GM12875 (cell line): ENCODE measurements around the gene WDR37.
"Not testable (repeated sequence)": the region's sequence is repeated elsewhere in the genome, so short reads cannot be mapped to it uniquely, and the experiment has no call there.

Experiments used
- H3K4me3 ChIP-seq: one replicate; pipeline ENCODE4 v1.5.1; 2011; ENCODE audit warnings: low read depth, low read length, control low read depth
- TF ChIP-seq, protein P1 (sequence below): IDR thresholded peaks from 2 replicates; pipeline ENCODE4 v1.5.1; 2011; ENCODE audit warnings: low read depth, mild to moderate bottlenecking, control low read depth, inconsistent platforms, low read length, moderate library complexity, borderline replicate concordance; ENCODE audit not compliant: insufficient read depth

Gene WDR37

DNA sequence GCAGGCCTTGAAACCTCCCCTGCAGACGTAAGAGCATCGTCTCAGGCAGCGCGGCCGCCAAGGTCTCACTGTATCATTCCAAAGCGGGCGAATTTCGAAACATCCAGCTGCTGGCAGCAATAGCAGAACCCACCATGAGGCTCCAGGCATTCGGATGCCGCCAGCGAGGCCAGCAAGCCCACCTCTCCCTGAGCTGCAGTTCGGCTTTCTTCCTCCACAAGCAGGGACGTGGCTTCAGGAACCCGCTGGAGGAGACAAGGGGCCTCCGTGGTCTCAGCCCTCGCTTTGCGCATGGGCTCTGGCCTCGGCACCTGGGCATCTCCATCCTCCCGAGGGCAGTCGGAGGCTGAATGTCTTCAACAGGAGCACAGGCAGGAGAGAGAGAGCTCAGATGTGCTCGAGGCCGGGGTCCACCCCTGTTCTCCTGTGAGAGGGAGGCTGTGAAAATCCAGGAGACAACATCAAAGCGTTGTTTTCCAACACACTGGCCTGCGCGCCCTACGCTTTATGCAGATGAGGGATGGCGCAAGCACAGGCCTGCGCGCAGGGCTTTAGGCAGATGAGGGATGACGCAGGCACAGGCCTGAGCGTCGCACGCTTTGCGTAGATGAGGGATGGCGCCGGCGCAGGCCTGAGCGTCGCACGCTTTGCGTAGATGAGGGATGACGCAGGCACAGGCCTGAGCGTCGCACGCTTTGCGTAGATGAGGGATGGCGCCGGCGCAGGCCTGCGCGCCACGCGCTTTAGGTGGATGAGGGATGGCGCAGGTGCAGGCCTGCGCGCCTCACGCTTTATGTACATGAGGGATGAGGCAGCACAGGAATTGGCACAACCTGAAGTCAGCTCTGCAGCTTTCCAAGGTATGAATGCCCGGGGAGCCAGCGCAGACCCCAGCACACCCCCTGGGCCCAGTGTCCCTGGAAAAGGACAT is 103.2 kb downstream of the WDR37 start:
- TF ChIP-seq, protein P1, sequence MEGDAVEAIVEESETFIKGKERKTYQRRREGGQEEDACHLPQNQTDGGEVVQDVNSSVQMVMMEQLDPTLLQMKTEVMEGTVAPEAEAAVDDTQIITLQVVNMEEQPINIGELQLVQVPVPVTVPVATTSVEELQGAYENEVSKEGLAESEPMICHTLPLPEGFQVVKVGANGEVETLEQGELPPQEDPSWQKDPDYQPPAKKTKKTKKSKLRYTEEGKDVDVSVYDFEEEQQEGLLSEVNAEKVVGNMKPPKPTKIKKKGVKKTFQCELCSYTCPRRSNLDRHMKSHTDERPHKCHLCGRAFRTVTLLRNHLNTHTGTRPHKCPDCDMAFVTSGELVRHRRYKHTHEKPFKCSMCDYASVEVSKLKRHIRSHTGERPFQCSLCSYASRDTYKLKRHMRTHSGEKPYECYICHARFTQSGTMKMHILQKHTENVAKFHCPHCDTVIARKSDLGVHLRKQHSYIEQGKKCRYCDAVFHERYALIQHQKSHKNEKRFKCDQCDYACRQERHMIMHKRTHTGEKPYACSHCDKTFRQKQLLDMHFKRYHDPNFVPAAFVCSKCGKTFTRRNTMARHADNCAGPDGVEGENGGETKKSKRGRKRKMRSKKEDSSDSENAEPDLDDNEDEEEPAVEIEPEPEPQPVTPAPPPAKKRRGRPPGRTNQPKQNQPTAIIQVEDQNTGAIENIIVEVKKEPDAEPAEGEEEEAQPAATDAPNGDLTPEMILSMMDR, result no peak
- no peak overlapping the region for H3K4me3 ChIP-seq

DNA sequence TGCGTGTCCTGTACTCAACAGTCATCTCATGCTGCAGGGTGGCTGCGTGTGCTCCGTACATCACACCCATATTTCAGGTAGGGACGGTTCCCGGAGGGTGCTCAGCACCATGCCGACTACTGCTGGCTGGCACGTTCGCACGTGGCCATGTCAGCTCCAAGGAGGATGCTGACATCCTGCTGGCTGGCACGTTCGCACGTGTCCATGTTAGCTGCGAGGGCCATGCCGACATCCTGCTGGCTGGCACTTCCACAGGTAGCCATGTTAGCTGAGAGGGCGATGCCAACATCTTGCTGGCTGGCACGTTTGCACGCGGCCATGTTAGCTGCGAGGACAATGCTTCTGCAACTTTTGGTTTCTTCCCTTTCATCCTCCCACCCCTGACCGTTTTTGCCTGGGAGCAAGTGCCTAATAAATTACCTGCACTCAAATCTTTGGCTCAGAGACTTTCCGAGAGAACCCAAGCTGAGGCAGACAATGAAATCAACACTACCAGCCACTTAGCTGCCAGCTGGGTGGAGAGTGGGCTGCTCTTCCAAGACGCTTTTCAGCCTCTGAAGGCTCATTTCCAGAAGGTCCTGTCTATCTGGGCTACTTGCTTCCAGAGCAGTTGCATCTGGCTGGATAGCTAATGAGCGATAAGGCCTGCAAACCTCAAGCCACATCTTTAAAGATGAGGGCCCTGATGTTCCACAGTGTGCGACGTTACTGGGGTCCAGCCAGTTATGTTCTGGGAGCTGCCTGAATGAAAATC is 104.6 kb downstream of the WDR37 start:
- H3K4me3 ChIP-seq, result no peak overlapping the region
- TF ChIP-seq, protein P1, result no peak

DNA sequence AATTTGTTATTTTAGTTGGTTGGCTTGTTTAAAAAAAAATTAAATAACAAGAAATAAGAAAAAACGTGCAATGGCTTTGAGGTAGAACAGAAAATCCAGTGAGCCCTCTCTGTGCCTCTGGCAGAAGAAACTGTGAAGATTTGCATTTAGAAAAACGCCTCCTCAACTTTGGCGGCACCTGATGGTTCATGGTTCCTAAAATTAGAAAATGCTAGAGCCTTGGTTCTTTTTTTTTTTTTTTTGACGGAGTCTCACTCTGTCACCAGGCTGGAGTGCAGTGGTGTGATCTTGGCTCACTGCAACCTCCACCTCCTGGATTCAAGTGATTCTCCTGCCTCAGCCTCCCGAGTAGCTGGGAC is 105.1 kb downstream of the WDR37 start:
- not testable (repeated sequence) for H3K4me3 ChIP-seq

DNA sequence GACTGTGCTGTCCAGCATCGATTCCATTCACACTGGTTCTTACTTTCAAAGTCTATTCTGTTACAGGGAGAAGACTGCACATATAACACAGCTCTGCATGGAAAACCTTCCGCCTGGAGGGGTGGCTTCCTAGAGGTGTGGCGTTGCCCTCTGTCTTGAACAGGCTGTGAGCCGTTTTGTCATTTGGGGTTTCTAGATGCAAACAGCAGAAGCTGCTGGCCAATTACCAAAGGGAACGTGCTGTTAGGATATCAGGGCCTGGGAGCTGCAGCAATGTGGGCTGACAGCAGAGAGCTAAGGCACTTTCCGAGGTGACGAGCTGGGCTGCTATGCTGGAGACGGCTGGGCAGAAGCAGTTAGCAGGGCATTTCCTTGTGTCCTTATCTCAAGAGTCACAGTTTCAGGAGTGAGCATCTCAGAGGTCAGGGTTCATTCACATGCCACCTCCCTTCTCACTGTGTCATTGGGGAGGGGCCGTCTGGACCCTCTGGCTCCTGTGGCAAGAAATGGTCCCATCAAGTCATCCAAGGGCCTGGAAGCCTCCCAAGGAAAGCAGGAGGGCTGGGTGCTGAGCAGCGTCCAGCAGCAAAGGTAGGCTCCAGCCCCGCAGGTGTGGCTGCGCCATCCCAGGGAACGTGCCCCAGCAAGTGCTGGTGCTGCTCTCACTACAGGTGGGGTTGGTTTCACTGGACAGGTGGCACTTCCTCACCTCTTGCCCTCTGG is 106.5 kb downstream of the WDR37 start:
- no peak overlapping the region for H3K4me3 ChIP-seq
- TF ChIP-seq, protein P1, result no peak

DNA sequence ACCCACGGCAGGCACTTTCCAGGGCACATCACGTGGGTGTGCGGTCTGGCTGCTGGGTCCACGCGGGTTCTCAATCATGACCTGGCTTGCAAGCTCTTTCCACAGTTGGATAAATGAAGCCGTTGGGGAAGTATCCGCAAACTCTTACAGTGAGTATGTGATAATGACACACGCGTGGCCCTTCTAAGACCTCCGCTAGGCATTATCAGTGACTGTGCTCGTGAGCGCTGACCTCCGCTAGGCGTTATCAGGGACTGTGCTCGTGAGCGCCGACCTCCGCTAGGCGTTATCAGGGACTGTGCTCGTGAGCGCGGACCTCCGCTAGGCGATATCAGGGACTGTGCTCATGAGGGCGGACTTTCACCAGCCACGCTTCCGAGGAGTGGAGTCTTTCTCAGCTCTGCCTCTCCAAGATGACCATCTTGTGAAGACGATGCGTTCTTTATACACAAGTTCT is 107.0 kb downstream of the WDR37 start:
- H3K4me3 ChIP-seq, result no peak overlapping the region
- TF ChIP-seq, protein P1, result no peak

DNA sequence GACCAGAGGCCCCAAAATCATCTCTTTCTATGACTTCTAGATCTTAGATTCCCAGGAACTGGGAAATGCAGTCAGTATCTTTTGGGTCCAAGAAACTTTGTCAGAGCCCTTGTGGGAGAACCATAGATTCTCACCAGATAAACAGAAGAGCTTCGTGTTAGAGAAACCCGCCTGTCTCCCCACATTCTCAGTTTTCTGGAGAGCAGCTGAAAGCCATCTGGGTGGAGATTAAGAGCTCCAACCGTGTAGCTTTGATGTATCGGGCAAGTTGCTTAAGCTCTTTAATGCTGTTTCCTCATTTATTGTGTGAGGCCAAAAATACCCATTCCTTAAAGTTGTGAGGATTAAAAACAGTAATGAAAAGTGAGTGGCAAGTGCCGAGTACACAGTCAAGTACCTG is 107.6 kb downstream of the WDR37 start:
- H3K4me3 ChIP-seq, result no peak overlapping the region
- TF ChIP-seq, protein P1, result no peak

DNA sequence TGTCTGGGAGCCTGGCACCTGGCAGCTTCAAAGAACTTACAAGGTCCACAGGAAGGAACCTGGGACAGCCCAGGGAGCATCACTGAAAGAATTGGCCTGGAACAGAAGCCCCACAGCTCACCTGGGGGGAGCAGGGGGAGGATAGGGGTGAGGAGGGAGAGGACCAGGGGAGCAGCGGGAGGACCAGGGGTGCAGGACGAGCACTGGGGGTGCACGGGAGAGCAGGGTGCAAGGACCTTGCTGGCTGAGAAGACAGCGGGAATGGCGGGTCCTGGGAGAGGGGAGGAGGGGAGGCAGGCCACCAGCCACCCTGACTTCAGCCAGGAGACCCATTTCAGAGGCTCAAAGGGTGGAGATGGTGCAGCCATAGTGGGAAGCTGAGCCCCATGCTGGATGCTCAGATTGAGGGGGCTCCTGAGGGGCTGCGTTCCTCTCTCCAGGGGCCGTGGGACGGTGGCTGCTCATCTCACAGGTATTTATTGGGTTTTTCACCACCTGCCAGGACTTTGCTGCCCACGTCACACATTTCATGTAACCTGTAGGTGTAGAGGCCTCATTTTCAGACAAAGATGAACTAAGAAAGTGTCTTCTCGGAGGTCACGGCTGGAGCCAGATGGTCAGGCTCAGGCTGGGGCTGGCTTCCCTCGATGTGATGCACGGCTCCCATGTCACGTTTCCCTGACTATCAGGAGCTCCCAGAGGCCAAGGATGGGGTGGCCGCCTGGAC is 110.1 kb downstream of the WDR37 start:
- no peak overlapping the region for H3K4me3 ChIP-seq
- TF ChIP-seq, protein P1, result no peak
